Fibroblast of the conjunctiva (primary cell): ENCODE results near the gene OR6C3.
"Not testable (repeated sequence)": the region's sequence is repeated elsewhere in the genome, so short reads cannot be mapped to it uniquely, and the experiment has no call there.

ENCODE experiments used
- DNase-seq: peaks from one replicate; pipeline ENCODE4 v3.0.0-alpha.2; 2010; ENCODE audit warnings: low read depth

Gene OR6C3

GRCh38 chr12:55330446-55330845 is at the start of gene OR6C3:
Gene OR6C3 (plus strand): TSS chr12:55330746. CDS start chr12:55331701, 955 bp downstream.
- DNase-seq = no peak

GRCh38 chr12:55280991-55281390 is 49.6 kb upstream of the OR6C3 start:
- no peak for DNase-seq

- no peak for DNase-seq
Measured at GRCh38 chr12:55289999-55290398, 40.5 kb upstream of the OR6C3 start.

GRCh38 chr12:55296469-55296868 is 34.1 kb upstream of the OR6C3 start, which contains the start of gene OR6C6:
Gene OR6C6 (minus strand): TSS chr12:55296569. CDS start chr12:55295232, 1,337 bp downstream.
- DNase-seq = no peak

- no peak for DNase-seq
Measured at GRCh38 chr12:55314043-55314442, 16.5 kb upstream of the OR6C3 start, which contains the start of gene OR6C1. Gene OR6C1 (plus strand): TSS chr12:55314343. CDS start chr12:55320600, 6,257 bp downstream.

- no peak for DNase-seq
Measured at GRCh38 chr12:55320201-55320600, 10.3 kb upstream of the OR6C3 start.

- DNase-seq = not testable (repeated sequence)
Measured at GRCh38 chr12:55325801-55326200, 4.7 kb upstream of the OR6C3 start.

GRCh38 chr12:55336002-55336401 is 5.5 kb downstream of the OR6C3 start:
- no peak for DNase-seq

- not testable (repeated sequence) for DNase-seq
Measured at GRCh38 chr12:55355338-55355737, 24.8 kb downstream of the OR6C3 start.

- no peak for DNase-seq
Measured at GRCh38 chr12:55362675-55363074, 32.1 kb downstream of the OR6C3 start, which contains the start of gene OR6C75. Gene OR6C75 (plus strand): TSS chr12:55362975. CDS start chr12:55365111, 2,136 bp downstream.

GRCh38 chr12:55365086-55365485 is 34.5 kb downstream of the OR6C3 start:
- no peak for DNase-seq

- no peak for DNase-seq
Measured at GRCh38 chr12:55372521-55372920, 42.0 kb downstream of the OR6C3 start.
